LNCAP (cell line): Measurements from ENCODE around the gene GRK2.

Source experiments
- TF ChIP-seq, protein P1 (sequence below): fragments of 450-650 bp; IDR thresholded peaks from 2 replicates; pipeline ENCODE4 v1.5.1; 2017; ENCODE audit warnings: mild to moderate bottlenecking

GRK2 gene

DNA sequence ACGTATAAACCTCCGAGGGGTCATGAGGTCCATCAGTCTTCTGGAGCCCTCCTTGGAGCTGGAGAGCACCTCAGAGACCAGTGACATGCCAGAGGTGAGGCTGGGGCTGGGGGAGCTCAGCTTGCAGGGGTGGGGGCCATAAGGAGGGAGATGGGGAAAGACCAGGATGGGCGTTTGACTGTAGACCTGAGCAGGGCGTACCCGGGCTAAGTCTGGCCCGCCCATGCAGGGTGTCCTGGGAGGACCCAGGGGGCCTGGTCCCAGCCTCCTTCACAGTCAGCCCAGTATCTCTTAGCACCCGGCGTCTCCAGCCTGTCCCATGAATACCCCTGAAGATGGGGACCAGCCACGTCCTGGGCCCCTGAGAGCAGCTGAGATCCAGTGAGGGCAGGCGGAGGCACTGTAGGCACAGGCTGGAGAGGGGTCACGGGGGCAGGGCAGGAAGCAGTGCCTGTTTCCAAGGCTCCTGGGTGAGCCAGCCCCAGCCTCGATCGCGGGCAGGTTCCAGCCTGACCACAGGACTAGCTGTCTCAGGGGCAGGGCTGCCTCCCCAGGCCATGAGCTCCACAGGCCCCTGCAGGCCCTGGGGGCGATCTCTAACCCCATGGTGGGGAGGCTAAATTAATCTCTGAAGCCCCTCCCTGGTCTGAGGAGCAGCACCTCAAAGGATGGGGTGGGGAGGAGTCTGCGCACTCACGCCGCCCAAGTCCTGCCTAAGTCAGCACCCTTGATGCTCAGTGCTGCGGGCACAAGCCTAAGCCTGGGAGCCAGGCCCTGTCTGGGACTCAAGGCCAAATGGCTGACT is 44.2 kb downstream of the GRK2 start:
- TF ChIP-seq, protein P1, sequence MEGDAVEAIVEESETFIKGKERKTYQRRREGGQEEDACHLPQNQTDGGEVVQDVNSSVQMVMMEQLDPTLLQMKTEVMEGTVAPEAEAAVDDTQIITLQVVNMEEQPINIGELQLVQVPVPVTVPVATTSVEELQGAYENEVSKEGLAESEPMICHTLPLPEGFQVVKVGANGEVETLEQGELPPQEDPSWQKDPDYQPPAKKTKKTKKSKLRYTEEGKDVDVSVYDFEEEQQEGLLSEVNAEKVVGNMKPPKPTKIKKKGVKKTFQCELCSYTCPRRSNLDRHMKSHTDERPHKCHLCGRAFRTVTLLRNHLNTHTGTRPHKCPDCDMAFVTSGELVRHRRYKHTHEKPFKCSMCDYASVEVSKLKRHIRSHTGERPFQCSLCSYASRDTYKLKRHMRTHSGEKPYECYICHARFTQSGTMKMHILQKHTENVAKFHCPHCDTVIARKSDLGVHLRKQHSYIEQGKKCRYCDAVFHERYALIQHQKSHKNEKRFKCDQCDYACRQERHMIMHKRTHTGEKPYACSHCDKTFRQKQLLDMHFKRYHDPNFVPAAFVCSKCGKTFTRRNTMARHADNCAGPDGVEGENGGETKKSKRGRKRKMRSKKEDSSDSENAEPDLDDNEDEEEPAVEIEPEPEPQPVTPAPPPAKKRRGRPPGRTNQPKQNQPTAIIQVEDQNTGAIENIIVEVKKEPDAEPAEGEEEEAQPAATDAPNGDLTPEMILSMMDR: no peak

DNA sequence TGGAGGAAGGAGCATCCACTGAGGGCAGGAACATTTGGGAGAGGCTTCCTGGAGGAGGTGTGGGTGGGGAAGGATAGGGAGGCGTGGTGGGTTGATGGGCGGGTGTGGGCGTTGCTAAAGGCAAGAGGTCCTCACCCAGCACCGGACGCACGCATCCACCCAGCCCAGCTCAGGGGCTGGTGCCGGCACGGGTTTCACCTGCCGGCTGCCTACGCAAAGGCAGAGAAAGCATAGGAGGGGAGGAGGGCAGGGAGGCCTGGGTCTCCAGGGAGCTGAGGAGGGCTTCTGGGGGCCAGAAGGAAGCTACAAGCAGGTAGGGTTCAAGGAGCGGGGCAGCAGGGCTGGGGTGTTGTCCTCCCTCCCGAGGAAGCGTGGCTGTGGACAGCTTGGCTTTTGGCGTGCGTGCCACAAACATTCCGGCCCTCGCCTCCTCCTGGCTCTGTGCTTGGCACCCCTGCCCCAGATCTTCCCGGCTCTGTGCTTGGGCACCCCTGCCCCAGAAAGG is 44.8 kb downstream of the GRK2 start:
- TF ChIP-seq, protein P1: no peak

DNA sequence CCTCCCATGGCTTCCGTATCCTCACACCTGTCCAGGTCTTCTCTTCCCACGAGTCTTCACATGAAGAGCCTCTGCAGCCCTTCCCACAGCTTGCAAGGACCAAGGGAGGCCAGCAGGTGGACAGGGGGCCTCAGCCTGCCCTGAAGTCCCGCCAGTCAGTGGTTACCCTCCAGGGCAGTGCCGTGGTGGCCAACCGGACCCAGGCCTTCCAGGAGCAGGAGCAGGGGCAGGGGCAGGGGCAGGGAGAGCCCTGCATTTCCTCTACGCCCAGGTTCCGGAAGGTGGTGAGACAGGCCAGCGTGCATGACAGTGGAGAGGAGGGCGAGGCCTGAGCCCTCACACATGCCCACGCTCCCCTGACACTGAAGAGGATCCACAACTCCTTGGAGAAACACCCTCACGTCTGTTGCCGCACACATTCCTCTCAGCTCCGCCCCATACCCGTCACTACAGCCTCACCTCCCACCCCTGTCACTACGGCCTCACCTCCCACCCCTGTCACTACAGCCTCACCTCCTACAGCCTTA is 45.3 kb downstream of the GRK2 start:
- TF ChIP-seq, protein P1: no peak

DNA sequence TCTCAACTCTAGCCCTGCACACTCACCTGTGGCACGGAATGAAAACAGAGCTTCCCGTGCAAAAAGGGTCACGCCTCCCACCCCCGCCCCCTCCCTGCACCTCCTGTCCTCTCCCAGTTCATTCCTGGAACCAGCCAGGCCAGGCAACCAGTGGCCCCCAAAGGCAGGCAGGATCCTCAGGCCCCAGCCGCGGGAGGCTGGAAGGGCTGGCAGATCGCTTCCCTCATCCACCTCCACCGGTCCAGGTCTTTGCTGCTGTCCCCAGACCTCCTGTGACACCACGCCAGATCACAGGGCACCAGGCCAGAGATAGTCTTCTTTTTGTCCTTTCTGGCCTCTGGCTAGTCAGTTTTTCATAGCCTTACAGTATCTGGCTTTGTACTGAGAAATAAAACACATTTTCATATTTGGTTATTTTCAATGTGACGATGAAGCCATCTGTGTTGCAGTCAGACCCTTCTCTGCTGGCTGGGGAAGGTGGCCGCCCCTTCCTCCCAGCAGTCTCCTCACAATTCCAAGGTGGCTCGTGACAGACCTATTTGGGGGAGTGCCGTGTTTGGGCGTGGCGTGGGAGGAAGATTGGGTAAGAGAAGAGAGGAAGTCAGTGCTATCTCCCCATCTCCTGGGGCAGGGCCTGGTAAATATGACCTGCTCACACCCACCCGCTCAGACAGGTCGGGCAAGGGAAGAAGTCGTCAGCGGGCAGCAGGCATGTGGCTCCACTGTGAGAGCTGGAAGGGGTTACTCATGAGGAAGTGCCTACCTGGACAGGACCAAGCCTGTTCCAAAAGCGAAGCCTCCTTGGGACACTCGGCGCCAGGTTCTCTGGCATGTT is 46.1 kb downstream of the GRK2 start:
- TF ChIP-seq, protein P1: no peak

DNA sequence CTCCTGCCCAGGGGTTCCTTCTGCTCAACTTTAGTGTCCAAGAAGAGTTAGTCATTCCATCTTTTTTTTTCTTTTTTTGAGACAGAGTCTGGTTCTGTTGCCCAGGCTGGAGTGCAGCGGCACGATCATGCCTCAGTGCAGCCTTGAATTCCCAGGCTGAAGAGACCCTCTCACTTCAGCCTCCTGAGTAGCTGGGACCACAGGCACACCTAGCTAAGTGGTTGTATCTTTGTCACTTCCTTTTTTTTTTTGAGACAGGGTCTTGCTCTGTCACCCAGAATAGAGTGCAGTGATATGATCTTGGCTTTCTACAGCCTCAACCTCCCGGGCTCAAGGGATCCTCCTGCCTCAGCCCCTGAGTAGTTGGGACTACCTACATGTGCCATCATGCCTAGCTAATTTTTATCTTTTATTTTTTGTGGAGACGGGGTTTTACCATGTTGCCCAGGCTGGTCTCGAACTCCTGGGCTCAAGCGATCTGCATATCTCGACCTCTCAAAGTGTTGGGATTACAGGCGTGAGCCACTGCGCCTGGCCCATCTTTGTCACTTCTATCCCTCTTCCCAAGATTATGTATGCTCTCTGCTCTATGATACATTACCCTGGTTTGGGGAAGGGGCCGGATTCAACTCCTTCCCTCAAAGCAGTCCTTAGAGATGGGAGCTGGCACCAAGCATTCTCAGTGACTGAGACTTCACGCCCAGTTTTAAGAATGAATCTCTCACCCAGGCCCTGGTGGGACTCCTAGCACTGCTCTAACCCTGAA is 47.0 kb downstream of the GRK2 start:
- TF ChIP-seq, protein P1: no peak

DNA sequence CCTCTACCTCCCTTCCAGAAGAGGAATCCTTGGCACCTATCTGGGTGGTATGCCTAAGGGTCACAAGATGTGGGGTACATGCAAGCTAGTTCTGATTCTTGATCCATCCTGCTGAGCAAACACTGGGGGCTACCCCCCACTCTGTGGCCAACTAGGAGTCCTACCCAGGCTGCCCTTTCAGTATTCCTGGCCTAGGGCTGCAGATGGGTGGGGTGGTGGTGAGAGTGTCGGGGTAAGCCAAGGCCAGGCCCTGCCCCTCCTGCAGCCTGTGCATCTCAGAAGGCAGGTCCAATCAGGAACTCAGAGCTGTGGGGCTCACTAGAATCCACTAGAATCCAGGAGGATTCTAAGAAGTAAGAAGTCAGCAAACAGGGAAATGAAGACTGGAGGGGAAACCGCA is 47.9 kb downstream of the GRK2 start:
- TF ChIP-seq, protein P1: no peak
